HepG2 (cell line): ENCODE data around the gene SAPCD1. TPM values are rescaled to one million over a fixed set of nuclear protein-coding genes. Genes with fewer than 3 reads are reported as not detected.

ENCODE experiments used
- AHDC1 ChIP-seq: sonication (generic); formaldehyde crosslinking; IDR thresholded peaks from 2 replicates; pipeline ENCODE4 v1.5.1; 2020; ENCODE audit warnings: mild to moderate bottlenecking, missing genetic modification reagents, borderline replicate concordance
- DNMT1 ChIP-seq: sonication (generic); formaldehyde crosslinking; IDR thresholded peaks from 2 replicates; pipeline ENCODE4 v1.5.1; 2020; ENCODE audit warnings: mild to moderate bottlenecking, missing genetic modification reagents
- GABPB1 ChIP-seq: IDR thresholded peaks from 2 replicates; pipeline ENCODE4 v1.6.1; 2016; ENCODE audit warnings: mild to moderate bottlenecking, missing genetic modification reagents, moderate library complexity, missing compliant biosample characterization
- KIAA2018 ChIP-seq: sonication (generic); formaldehyde crosslinking; IDR thresholded peaks from 2 replicates; pipeline ENCODE4 v1.5.0; 2020; ENCODE audit warnings: mild to moderate bottlenecking, missing genetic modification reagents, borderline replicate concordance
- MBD4 ChIP-seq: IDR thresholded peaks from 2 replicates; pipeline ENCODE4 v1.6.1; 2012; ENCODE audit warnings: low read length, inconsistent platforms, borderline replicate concordance
- MEF2D ChIP-seq: sonication (generic); formaldehyde crosslinking; IDR thresholded peaks from 2 replicates; pipeline ENCODE4 v1.5.1; 2020; ENCODE audit warnings: mild to moderate bottlenecking, missing genetic modification reagents
- STAT6 ChIP-seq: sonication (generic); formaldehyde crosslinking; IDR thresholded peaks from 2 replicates; pipeline ENCODE4 v1.4.0; 2020; ENCODE audit warnings: missing genetic modification reagents, mild to moderate bottlenecking, borderline replicate concordance
- ZNF747 ChIP-seq: sonication (generic); formaldehyde crosslinking; IDR thresholded peaks from 2 replicates; pipeline ENCODE4 v1.8.1; 2023; ENCODE audit warnings: missing genetic modification reagents, mild to moderate bottlenecking, borderline replicate concordance
- ZNF766 ChIP-seq: sonication (generic); formaldehyde crosslinking; IDR thresholded peaks from 2 replicates; pipeline ENCODE4 v1.5.0; 2020; ENCODE audit warnings: missing genetic modification reagents, borderline replicate concordance
- polyA plus RNA-seq, 8 experiments: library from polyadenylated mRNA; depleted of rRNA in 3 of 8; stranded (reverse) in 7 of 8; unstranded in 1 of 8; fragments of >200 nt; fragmentation: Illumina TruSeq in 4 of 8; extraction: Trizol in 4 of 8; gene quantifications; 2 replicates each; pipeline versions ENCODE4 v1.2.1 to v1.2.3, GENCODE V29; 2011 to 2016; ENCODE audit warnings: low read depth in 4 of 8, missing spikeins in 1 of 8, mixed read lengths in 1 of 8; ENCODE audit not compliant: insufficient read depth in 1 of 8
- total RNA-seq, 5 experiments: library from RNA; depleted of rRNA; stranded (reverse); fragments of >200 nt; fragmentation: Illumina TruSeq; extraction: Trizol; gene quantifications; 2 replicates each; pipeline ENCODE4 v1.2.3, GENCODE V29; 2016; ENCODE audit warnings: low read depth in 1 of 5

Gene SAPCD1
- total and polyA plus RNA-seq, 2 of the 13 experiments (the other 11 are each of a cell fraction or from before 2014, with no cell fraction given): 2.5 to 3.9 TPM

- TF ChIP-seq STAT6 (CRISPR knock-in tag) (no peak; the same call in 1 of the 2 replicates), AHDC1 (CRISPR knock-in tag) (peak; percentile 67), KIAA2018 (CRISPR knock-in tag) (peak; percentile 54; the same call in 1 of the 2 replicates), MEF2D (peak; percentile 60), DNMT1 (peak; percentile 70; the same call in 1 of the 2 replicates), ZNF766 (peak; percentile 93; the same call in 1 of the 2 replicates), ZNF747 (no peak), MBD4 (no peak), GABPB1 (CRISPR knock-in tag) (peak; percentile 92)
These were observed 44.2 kb downstream of the SAPCD1 start, which contains the start of gene LSM2 (continued) for GRCh38 chr6:31806470-31807272.
